Heart left ventricle (tissue), 13 donors: ENCODE results near the gene SFT2D3.

Experiments
- CTCF ChIP-seq, 12 donors: fragments of 200-600 bp; sonication (generic) in 4 of 12; IDR thresholded peaks; one replicate each; pipeline versions ENCODE4 v1.5.0 to v1.8.0; 2018 to 2022; ENCODE audit warnings: antibody characterized with exemption in 12 of 12, mild to moderate bottlenecking in 5 of 12
- POLR2A ChIP-seq, 2 donors: fragments of 450-650 bp; IDR thresholded peaks; one replicate each; pipeline ENCODE4 v1.6.1; 2017; ENCODE audit warnings: antibody characterized with exemption in 2 of 2, mild to moderate bottlenecking in 2 of 2, moderate library complexity in 2 of 2
- donor health status: ischemic (EF 13 %, LVEDD 7.1; RV severe dilation, severe dysfunction).
- donor health status: DM: no; HTN: yes; CAD: no.
- donor health status: DM: no; HTN: no; CAD: no.
- donor health status: ischemic (EF 25% LVEDD 6.9; RV normal size, moderate dysfunction).
- donor health status: ischemic (EF 25% LVEDD 5.7; RV mildly dilated, moderate dysfunction).
- donor health status: ischemic (EF 35%, LVEDD 5.7; RV mildly dilated, moderate dysfunction).
- donor health status: nonischemic (EF 11% LVEDD 7.7; RV severe dilation, severe dysfunction).
- donor health status: DM: yes; HTN: yes; CAD: no.
- donor health status: PGD.
- donor health status: ischemic (EF 29% LVEDD 5.4; RV normal size, mild dysfunction).
- donor health status: nonischemic (EF 23%, LVEDD 6.1; RV moderate dilation, normal function).

GRCh38 chr2:127713562-127713961, 12.3 kb downstream of the SFT2D3 start:
- TF ChIP-seq CTCF (IDR thresholded peaks at IDR 0.05) (no peak), POLR2A (IDR thresholded peaks at IDR 0.05) (no peak)
